OCI-LY3 (cell line): ENCODE measurements around the gene HGS.

Experiments used
- CTCF ChIP-seq: fragments of 200-600, 300-600 bp; sonication (generic); IDR thresholded peaks from 2 replicates; pipeline ENCODE4 v1.5.1; 2014; ENCODE audit warnings: antibody characterized with exemption, low read length, low read depth
- EZH2phosphoT487 ChIP-seq: fragments of 200-600 bp; shearing (Covaris generic); IDR thresholded peaks from 2 replicates; pipeline ENCODE4 v1.6.1; 2018; ENCODE audit warnings: antibody characterized with exemption, mixed run types, low read depth

DNA sequence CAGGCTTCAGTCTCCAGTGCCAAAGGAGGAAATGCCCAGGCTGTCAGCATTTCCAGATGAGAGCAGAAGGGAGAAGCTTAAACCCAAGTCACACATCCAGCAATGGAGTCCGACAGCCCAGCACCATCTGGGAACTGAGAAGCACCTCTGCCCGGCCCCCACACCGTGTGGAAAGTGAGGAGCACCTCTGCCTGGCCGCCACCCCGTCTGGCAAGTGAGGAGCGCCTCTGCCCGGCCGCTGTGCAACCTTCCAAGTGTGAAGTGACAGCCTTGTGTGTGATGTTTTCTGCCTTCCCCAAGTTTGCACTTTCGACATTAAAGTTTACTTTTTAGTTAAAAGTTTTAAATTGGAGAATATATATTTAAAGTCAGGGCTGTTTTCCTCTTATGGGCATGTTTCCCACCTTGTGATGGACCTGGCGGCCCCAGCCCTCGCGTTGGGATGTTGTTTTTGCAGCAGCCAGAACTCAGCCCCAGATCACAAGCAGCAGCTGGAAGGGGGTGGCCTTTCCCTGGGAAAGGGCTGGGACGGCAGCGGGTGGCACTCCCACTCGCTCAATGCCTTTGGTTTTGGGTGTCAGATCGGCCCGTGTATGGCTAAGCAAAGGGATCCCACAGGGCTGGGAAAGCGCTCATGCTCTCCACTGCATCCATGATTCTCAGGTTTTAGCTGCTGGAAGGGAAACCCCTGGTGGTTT, 10.1 kb upstream of the HGS start:
- TF ChIP-seq CTCF = no peak
- no peak for TF ChIP-seq EZH2phosphoT487
